HG03280 (cell line): Measurements from ENCODE around the gene MMP24.
"Not testable (repeated sequence)": the region's sequence is repeated elsewhere in the genome, so short reads cannot be mapped to it uniquely, and the experiment has no call there.

Experiments used
- ATAC-seq: cut with Tn5 transposase; IDR thresholded peaks from one replicate; pipeline ENCODE4 v1.9.1; 2021; ENCODE audit warnings: mild to moderate bottlenecking, moderate library complexity; ENCODE audit not compliant: unreplicated experiment

Gene MMP24

DNA sequence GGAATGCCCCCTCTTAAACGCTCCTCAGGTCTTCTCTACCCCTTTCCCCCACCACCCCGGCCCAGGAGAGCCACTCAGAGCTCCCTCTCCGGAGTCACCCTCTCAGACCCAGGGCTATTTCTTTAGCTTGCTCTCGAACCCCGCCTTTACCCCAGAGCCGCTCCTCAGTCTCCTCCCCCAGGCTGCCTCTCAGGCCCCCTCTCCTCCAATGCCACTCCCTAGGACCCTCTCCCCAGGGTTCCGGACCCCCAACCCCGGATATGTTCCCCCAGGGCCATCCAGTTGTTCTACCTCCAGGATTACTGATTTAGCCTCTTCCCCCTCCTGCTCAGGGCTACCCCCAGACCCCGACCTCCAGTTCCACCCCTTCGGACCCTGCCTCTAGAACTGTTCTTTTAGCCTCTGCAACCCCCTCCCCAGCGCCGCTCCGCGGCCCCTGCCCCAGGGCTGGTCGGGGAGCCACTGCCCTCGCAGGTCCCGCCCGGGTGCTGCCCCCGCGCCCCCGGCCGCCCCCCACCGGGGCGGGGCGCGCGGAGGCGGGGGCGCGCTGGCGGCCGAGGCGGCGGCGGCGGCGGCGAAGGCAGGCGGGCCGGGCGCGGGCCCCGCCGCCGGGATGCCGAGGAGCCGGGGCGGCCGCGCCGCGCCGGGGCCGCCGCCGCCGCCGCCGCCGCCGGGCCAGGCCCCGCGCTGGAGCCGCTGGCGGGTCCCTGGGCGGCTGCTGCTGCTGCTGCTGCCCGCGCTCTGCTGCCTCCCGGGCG, at the start of gene MMP24:
MMP24 (plus strand) TSS at position 565 of the 758 bp plus-strand sequence; CDS start at position 614, 49 bp downstream.
- ATAC-seq: no peak

DNA sequence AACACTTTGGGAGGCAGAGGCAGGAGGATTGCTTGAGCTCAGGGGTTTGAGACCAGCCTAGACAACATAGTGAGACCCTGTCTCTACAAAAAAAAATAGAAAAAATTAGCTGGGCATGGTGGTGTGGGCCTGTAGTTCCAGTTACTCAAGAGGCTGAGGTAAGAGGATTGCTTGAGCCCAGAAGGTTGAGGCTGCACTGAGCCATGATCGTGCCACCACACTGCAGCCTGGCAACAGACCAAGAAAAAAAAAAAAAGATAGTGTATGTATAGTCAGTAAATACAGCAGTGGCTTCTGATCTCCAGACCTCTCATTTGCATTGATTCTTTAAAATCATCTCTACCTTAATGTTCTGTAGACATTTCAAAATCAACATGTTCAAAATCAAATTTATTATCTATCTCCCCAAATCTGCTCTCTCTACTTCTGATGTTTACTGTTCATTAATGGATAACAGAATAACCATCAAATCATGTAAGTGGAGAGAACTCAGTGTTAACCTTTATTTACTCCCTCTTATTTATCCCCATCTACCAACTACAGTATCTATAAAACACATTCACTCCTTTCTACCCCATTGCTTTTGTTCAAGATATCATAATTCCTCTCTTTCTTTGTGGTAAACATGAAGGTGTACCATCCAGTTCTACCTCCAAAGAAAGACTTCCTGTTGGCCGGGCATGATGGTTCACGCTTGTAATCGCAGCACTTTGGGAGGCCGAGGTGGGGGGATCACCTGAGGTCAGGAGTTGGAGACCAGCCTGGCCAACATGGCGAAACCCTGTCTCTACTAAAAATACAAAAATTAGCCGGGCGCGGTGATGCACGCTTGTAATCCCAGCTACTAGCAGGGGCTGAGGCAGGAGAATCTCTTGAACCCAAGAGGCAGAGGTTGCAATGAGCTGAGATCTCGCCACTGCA, 46.9 kb upstream of the MMP24 start:
- ATAC-seq: no peak

DNA sequence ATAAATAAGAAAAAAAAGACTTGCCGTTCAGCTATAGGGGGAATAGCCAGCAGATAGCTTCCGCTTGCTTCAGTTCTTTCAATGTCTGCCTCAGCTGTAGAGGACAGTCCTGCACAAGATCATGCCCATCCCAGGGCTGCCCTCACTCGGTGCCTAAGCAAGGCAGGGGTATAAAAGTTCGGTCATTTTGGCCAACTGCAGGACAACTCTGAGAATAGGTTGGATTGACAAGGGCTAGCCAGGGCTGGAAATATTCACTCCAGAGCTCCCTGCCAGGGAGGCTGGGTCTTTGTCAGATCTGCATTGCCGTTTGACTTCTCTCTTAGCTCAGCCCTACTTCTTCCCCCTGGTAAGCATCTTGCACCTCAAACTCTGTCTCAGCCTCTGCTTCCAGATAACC, 46.2 kb upstream of the MMP24 start:
- ATAC-seq: no peak

DNA sequence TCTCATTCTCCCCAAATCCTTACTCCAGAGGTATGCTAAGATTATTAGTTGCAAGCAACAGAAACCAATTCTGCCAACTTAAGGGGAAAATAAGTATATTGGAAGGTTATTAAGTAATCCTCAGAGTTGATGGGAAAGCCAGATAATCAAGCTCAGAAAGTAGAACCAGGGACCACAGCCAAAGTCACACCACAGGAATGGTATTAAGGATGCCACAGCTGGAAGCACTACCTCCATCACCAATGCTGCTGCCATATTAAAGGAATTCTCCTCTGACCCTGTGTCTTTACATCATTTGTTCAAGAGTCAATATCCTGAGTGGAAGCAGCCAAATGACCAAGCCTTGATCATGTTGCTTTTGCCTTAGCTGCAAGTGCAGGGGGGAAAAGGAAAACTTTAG, 44.8 kb upstream of the MMP24 start:
- no peak for ATAC-seq

DNA sequence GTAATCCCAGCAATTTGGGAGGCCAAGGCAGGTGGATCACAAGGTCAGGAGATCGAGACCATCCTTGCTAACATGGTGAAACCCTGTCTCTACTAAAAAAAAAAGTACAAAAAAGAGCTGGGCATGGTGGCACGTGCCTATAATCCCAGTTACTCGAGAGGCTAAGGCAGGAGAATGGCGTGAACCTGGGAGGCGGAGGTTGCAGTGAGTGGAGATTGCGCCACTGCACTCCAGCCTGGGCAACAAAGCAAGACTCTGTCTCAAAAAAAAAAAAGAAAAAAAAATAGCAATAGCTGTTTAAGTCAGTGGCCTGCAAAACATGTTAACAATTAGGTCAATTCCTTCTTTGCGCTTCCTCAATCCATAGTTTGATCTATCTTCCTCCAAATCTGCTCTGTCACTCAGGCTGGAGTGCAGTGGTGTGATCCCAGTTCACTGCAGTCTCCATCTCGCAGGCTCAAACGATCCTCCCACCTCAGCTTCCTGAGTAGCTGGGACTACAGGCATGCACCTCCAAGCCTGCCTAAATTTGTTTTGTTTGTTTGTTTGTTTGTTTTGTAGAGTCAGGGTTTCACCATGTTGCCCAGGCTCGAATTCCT, 39.7 kb upstream of the MMP24 start:
- ATAC-seq: not testable (repeated sequence)

DNA sequence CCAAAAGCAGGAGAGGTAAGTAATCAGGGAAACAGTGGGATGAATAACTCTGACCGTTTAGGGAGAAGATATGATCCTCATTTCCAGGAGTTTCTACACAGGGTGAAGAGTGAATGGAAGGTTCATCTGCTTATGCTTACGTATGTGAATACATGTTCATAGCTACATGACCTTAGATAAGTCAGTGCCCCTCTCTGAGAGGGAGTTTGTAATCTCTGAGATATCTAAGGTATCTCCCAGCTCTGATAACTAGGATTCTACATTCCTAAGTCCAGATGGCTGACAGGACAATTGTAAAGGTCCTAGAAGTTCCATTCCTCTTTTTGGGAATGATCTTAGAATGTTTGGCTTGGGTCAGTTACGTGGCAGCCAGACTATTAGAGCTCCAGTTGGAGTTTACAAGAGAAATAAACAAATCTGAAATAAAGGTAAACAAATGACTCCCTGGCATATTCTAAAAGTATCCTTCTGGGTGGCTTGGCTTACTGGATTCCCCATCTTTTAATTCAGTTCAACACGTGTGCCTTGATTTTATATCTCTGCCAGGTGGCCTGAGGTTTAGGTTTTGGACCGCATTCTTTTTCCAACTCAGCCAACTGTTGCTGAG, 38.8 kb upstream of the MMP24 start:
- ATAC-seq: no peak

DNA sequence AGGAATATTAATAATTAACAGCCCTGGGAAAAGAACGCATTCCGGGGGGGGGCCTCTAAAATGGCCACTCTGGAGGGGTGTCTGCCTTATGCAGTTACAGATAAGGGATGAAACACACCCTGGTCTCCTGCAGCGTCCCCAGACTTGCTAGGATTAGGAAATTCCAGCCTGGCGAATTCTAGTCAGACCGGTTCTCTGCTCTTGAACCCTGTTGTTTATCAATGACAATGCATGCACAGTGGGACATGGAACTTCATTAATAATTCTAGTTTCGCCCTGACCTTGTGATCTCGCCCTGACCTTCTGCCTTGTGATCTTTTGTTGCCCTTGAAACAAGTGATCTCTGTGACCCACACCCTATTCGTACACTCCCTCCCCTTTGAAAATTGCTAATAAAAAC, 37.3 kb upstream of the MMP24 start:
- ATAC-seq: not testable (repeated sequence)

DNA sequence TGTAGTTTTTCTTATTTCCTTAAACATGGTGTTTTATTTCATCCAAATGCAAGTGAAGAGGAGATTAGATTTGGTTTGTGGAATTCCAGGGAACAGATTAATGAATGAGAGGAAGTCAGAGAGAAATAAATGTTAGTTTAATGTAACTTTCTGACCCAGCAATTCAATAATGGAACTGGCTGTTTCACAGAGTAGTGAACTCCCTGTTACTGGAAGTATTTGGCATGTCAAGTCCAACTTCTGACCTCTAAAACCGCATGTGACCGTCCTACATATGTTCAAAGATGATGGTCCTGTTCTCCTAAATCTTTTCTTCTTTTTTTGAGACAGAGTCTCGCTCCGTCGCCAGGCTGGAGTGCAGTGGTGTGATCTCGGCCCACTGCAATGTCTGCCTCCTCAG, 35.9 kb upstream of the MMP24 start:
- no peak for ATAC-seq

DNA sequence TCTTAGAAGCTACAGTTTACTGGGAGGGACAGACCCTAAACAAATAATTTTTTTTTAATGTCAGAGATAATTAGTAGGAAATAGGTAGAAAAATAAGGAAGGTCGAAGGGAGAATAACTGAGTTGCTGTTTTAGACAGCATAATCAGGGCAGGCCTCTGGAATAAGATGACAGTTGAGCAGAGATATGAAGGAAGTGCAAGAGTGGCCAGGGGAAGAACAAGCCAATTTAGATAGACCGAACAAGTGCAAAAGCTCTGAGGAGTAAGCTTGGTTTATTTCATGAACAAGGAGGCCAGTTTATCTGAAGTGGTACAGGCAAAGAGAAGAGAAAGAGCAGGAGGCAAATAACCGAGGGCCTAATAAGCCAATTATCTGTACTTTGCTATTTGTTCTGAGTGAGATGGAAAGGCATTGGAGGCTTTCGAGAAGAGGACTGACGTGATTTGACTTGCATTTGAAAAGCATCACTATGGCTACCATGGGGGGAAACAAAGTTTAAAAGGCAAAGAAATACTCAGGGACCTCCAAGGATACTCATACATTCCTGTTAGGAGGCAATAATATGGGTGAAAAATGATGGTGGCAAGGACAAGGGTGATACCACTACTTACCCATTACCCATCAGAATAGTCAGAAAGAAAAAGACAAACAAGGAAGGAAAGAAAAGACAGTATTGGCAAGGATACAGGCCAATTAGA, 34.9 kb upstream of the MMP24 start:
- no peak for ATAC-seq

DNA sequence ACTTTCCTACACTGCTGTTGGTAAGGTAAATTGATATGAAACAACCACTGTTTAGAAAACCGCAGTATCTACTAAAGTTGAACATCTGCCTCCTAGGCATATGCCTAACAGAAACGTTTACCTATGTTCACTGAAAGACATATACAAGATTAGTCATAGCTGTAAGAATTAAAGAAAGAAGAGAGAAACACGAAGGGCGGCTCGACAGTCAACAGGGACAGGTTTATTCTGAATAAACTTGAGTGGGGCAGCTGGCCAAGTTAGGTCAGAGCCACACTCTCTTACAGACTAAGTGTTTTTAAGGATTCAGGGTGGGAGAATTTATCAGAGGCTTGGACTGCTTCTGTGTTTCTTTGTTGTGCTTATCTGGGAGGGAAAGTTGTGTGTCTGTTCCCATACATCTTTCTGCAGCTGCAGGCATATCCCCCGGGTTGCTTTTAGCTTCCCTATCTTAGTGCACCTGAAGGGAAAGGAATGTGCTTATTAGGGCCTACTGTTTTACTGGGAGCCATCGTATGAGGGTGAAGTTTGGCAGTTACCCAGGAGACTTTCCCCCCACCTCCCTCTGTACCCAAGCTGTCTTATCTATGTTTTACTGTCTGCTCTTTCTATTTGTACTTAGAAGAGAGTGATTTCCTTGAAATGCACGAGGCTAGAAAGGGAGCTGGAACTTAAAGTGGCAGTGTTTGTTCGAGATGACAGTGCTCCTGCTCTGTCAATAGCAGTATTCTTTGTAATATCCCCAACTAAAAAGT, 34.2 kb upstream of the MMP24 start:
- ATAC-seq: no peak

DNA sequence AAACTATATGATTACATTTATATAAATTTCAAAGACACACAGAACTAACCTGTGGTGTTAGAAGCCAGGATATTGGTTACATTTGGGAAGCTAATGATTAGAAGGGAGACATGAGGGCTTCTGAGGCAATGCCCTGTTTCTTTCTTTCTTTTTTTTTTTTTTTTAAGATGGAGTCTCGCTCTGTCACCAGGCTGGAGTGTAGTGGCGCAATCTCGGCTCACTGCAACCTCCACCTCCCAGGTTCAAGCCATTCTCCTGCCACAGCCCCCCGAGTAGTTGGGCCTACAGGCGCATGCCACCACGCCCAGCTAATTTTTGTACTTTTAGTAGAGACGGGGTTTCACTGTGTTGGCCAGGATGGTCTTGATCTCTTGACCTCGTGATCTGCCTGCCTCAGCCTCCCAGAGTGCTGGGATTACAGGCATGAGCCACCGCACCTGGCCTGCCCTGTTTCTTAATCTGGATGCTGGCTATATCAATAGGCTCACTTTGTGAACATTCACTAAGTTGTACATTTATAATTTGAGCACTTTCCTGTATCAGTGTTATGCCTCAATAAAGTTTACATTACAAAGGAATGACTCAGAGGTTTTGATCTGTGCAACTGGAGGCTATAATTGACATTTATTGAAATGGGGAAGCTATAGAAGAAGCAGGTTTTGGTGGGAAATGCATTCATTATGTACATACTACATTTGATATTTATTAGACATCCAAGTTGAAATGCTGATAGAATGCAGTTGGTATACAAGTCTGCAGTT, 33.3 kb upstream of the MMP24 start:
- not testable (repeated sequence) for ATAC-seq

DNA sequence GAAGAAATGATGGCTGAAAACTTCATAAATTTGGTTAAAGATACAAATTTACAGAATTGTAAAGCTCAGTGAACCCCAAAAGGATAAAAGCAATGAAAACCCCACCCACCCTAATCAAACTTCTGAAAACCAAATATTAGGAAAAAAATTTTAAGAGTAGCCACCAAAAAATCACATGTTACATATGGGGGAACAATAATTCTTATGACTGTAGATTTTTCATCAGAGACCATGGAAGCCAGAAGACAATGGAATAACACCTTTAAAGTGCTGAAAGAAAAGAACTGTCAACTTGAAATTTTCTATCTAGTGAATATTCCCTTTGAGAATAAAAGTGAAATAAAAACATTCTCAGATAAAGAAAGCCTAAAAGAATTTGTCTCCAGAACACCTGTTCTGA, 30.2 kb upstream of the MMP24 start:
- no peak for ATAC-seq

DNA sequence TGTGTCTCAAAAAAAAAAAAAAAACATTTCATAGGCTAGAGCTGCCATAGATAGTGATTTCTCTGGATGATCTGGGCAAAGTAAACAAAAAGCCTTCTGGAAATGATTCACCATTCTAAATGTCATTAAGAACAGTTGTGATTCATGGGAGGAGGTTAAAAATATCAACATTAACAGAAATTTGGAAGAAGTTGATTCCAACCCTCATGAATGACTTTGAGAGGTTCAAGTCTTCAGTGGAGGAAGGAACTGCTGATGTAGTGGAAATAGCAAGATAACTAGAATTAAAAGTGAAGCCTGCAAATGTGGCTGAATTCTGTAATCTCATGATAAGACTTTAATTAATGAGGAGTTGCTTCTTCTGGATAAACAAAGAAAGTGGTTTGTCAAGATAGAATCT, 26.8 kb upstream of the MMP24 start:
- no peak for ATAC-seq

DNA sequence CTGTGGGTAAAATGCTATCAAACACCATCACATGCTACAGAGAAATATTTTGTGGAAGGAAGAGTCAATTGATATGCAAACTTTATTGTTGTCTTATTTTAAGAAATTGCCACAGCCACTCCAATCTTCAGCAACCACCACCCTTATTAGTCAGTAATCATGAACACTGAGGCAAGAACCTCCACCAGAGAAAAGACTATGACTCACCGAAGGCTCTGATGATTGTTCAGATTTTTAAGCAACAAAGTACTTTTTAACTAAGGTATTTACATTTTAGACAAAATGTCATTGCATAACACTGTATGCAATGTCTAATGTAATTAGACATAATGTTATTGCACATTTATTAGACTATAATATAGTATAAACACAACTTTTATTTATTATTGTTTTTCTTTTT, 26.2 kb upstream of the MMP24 start:
- no peak for ATAC-seq

DNA sequence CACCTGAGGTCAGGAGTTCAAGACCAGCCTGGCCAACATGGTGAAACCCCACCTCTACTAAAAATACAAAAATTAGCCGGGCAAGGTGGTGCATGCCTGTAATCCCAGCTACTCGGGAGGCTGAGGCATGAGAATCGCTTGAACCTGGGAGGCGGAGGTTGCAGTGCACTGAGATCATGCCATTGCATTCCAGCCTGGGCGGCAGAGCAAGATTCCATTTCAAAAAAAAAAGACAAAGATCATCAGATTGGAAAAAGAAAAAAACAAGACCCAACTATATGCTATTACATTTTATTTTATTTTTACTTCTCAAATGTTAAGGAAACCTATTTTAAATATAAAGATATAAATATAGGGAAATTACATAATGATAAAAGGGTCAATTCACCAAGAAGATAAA, 25.0 kb upstream of the MMP24 start:
- ATAC-seq: not testable (repeated sequence)

DNA sequence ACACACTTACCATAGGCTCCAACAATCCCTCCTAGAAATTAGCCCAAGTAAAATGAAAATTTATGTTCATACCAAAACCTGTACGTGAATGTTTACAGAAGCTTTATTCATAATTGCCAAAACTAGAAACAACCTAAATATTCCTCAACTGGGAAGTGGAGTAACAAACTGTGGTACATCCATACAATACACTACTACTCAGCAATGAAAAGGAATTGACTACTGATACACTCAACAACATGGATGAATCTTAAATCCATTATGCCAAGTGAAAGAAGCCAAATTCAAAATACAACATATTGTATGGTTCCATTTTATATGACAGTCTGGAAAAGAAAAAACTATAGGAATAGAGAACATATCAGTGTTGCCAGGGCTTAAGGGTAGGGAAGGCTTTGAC, 19.7 kb upstream of the MMP24 start:
- ATAC-seq: no peak

DNA sequence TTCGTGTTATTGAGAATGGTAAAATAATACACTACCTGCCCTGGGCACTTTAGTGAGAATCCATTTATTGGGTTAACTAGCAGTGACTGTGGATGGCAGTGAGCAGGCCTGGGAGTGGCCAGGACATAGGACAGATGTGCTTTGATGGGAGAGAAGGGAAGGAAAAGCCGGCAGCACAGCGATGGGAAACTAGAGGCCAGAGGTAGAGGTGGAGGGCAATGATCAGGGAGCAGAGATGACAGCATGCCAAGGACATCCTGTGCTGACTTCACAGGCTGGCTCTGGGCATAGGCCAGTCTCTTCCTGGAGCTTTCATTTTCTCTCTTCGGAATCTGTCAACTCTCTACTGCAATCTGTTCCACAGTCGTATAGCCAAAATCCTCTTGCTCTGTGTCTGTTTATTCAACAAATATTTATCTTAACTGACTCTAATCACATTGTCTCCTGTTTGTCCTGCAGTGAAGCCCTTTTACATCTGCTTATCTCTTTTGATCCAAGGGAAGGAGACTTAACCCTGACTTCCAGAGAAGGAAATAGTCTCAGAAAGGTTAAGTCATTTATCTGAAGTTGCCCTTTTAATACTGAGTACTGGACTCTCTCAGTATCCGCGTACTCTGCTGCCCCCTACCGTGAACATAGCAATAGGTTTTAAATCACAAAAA, 18.4 kb upstream of the MMP24 start:
- no peak for ATAC-seq

DNA sequence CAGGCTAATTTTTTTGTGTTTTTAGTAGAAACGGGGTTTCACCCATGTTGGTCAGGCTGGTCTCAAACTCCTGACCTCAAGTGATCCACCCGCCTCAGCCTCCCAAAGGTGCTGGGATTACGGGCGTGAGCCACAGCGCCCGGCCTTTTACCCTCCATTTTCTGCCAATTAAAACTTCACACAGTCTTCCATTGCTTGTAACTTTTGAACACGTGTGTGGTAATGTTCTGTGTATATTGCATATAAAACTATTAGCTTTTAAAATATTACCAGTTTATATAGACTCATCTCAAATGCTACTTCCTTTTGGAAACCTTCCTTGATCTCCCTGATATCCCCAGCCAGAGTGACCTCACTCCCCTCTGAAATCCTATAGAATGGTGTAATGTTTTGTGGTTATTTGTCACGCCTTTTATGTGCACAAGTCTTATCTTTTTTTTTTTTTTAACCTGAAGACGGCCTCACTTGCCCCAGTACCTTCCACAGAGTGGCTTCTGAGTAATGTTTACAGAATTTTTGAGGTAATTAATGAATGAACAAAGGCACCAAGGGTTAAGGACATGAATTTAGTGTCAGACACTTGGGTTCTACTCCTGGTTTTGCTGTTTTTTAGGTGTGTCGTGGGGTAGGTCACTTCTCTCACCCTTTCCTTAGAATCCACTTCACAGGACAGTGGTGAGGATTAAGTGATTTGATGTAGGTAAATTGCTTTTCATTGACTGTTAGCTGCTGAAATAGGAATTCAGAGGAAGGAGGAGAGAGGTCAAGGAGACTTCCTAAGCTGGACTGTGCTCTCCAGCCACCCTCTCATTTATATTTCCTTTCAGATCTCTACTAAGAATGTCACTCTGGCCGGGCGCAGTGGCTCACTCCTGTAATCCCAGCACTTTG, 11.2 kb upstream of the MMP24 start:
- no peak for ATAC-seq
